Natural killer cell (primary cell): ENCODE data around the gene MICA. TPM values are rescaled to one million over a fixed set of nuclear protein-coding genes. Genes with fewer than 3 reads are reported as not detected.

ENCODE experiments used
- ATAC-seq, 3 donors: fragments of 150-1000 bp in 2 of 3; fragments of 200-7000 bp in 1 of 3; cut with Tn5 transposase; 1 replicate in 1 of 3; 2 replicates in 2 of 3; pipeline ENCODE4 v1.10.0; 2021; ENCODE audit warnings: mild to moderate bottlenecking in 2 of 3, moderate library complexity in 2 of 3
- DNase-seq, 2 donors: peaks; one replicate each; pipeline versions ENCODE4 v3.0.0 to v3.0.0-alpha.2; 2013 to 2021; ENCODE audit warnings: mixed read lengths in 1 of 2
- H3K27ac ChIP-seq: one replicate; pipeline ENCODE4 v1.5.1; 2013; ENCODE audit warnings: mild to moderate bottlenecking, low read length
- H3K27me3 ChIP-seq: one replicate; pipeline ENCODE4 v1.6.1; 2013; ENCODE audit warnings: low read length; ENCODE audit not compliant: control insufficient read depth, insufficient read depth
- H3K36me3 ChIP-seq: one replicate; pipeline ENCODE4 v1.6.1; 2013; ENCODE audit warnings: low read length; ENCODE audit not compliant: control insufficient read depth, insufficient read depth
- H3K4me1 ChIP-seq: one replicate; pipeline ENCODE4 v1.6.1; 2013; ENCODE audit warnings: low read length; ENCODE audit not compliant: control insufficient read depth, insufficient read depth
- H3K4me3 ChIP-seq: one replicate; pipeline ENCODE4 v1.5.1; 2013; ENCODE audit warnings: low read length
- H3K9me3 ChIP-seq: one replicate; pipeline ENCODE4 v1.6.1; 2013; ENCODE audit warnings: low read length; ENCODE audit not compliant: control insufficient read depth, insufficient read depth
- H3K27ac Mint-ChIP-seq, 2 donors: one replicate each; pipeline ENCODE4 v1.8.0; 2022; ENCODE audit warnings: mild to moderate bottlenecking in 2 of 2, mixed read lengths in 2 of 2, moderate library complexity in 1 of 2
- H3K27me3 Mint-ChIP-seq, 2 donors: one replicate each; pipeline ENCODE4 v1.8.0; 2022; ENCODE audit warnings: low read depth in 2 of 2, mixed read lengths in 2 of 2
- H3K36me3 Mint-ChIP-seq: one replicate; pipeline ENCODE4 v1.8.0; 2022; ENCODE audit warnings: mixed read lengths
- H3K4me1 Mint-ChIP-seq, 2 donors: one replicate each; pipeline ENCODE4 v1.8.0; 2022; ENCODE audit warnings: mixed read lengths in 2 of 2
- H3K4me3 Mint-ChIP-seq: one replicate; pipeline ENCODE4 v1.8.0; 2022; ENCODE audit warnings: mild to moderate bottlenecking, moderate library complexity, mixed read lengths
- H3K9me3 Mint-ChIP-seq, 2 donors: one replicate each; pipeline ENCODE4 v1.8.0; 2022; ENCODE audit warnings: mixed read lengths in 2 of 2
- WGBS: methylation state at CpG from one replicate; pipeline ENCODE4 v1.1.7; 2013; ENCODE audit warnings: missing lambda C conversion rate; ENCODE audit not compliant: insufficient coverage; 5-methylcytosine and 5-hydroxymethylcytosine counted together
- intact Hi-C: fragments of 100-400 bp; cut with micrococcal nuclease; formaldehyde crosslinking; loops from one replicate; pipeline ENCODE4 v1.14.2; 2022
- total RNA-seq, 4 donors: library from RNA; stranded (reverse); fragments of 120-200 nt in 1 of 4; gene quantifications; one replicate each; pipeline versions ENCODE4 v1.2.3 to v1.2.4, GENCODE V29; 2013 to 2022
- TF ChIP-seq, protein P1 (sequence below): fragments of 200-600 bp; IDR thresholded peaks from one replicate; pipeline ENCODE4 v1.8.0; 2022; ENCODE audit warnings: antibody characterized with exemption

The MICA gene
- total RNA-seq, 3 donors from 2014 or later (not counting 1 experiment from before 2014, with no cell fraction given), result 9.3 to 19.7 (median 11.4) TPM

- TF ChIP-seq, protein P1, sequence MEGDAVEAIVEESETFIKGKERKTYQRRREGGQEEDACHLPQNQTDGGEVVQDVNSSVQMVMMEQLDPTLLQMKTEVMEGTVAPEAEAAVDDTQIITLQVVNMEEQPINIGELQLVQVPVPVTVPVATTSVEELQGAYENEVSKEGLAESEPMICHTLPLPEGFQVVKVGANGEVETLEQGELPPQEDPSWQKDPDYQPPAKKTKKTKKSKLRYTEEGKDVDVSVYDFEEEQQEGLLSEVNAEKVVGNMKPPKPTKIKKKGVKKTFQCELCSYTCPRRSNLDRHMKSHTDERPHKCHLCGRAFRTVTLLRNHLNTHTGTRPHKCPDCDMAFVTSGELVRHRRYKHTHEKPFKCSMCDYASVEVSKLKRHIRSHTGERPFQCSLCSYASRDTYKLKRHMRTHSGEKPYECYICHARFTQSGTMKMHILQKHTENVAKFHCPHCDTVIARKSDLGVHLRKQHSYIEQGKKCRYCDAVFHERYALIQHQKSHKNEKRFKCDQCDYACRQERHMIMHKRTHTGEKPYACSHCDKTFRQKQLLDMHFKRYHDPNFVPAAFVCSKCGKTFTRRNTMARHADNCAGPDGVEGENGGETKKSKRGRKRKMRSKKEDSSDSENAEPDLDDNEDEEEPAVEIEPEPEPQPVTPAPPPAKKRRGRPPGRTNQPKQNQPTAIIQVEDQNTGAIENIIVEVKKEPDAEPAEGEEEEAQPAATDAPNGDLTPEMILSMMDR, result no peak
- peaks cover 3 to 21% of the 10 kb centered on the region in 2 donors for H3K27me3 Mint-ChIP-seq
- H3K4me1 ChIP-seq, result no peaks in the 10 kb centered on the region
- H3K9me3 Mint-ChIP-seq, result no peaks in the 10 kb centered on the region
- H3K27ac ChIP-seq, result no peak overlapping the region
- H3K36me3 Mint-ChIP-seq, result no peaks in the 10 kb centered on the region
- H3K27me3 ChIP-seq, result peaks cover 2% of the 10 kb centered on the region
- WGBS, result 92% methylated on average over 4 of the region's 5 CpGs
- intact Hi-C loops, result no loop called here
- H3K4me3 Mint-ChIP-seq, result no peak overlapping the region
- no peaks in the 10 kb centered on the region for H3K9me3 ChIP-seq
- no peak overlapping the region for H3K27ac Mint-ChIP-seq
- H3K4me1 Mint-ChIP-seq, result no peaks in the 10 kb centered on the region
- H3K36me3 ChIP-seq, result no peaks in the 10 kb centered on the region
- ATAC-seq, result no peak
- DNase-seq, result no peak
- no peak overlapping the region for H3K4me3 ChIP-seq
Measured at GRCh38 chr6:31383149-31383548, 20.2 kb upstream of the MICA start.

- Mint-ChIP-seq H3K4me3 (no peak overlapping the region), H3K27ac (no peak overlapping the region), H3K4me1 (no peaks in the 10 kb centered on the region), H3K36me3 (no peaks in the 10 kb centered on the region), H3K27me3 (peaks cover under 1 to 6% of the 10 kb centered on the region in 2 donors), H3K9me3 (no peaks in the 10 kb centered on the region)
- DNase-seq (no peak), ATAC-seq (no peak)
- intact Hi-C loops, result no loop called here
- no peaks in the 10 kb centered on the region for H3K36me3 ChIP-seq
- no peaks in the 10 kb centered on the region for H3K4me1 ChIP-seq
- no peaks in the 10 kb centered on the region for H3K27me3 ChIP-seq
- H3K4me3 ChIP-seq, result no peak overlapping the region
- TF ChIP-seq, protein P1, result no peak
- WGBS, result 78% methylated on average over 3 of the region's 3 CpGs
- no peak overlapping the region for H3K27ac ChIP-seq
- H3K9me3 ChIP-seq, result no peaks in the 10 kb centered on the region
Measured at GRCh38 chr6:31385041-31385440, 18.4 kb upstream of the MICA start.

- no peaks in the 10 kb centered on the region for H3K9me3 Mint-ChIP-seq
- intact Hi-C loops, result no loop called here
- 88% methylated on average over 2 of the region's 3 CpGs for whole genome bisulfite sequencing
- no peak overlapping the region for H3K27ac ChIP-seq
- H3K36me3 ChIP-seq, result no peaks in the 10 kb centered on the region
- H3K4me3 Mint-ChIP-seq, result no peak overlapping the region
- DNase-seq, result no peak
- H3K4me1 Mint-ChIP-seq, result no peaks in the 10 kb centered on the region
- no peaks in the 10 kb centered on the region for H3K36me3 Mint-ChIP-seq
- no peak for ATAC-seq
- no peaks in the 10 kb centered on the region for H3K27me3 Mint-ChIP-seq
- no peak overlapping the region for H3K4me3 ChIP-seq
- H3K27me3 ChIP-seq, result no peaks in the 10 kb centered on the region
- TF ChIP-seq, protein P1, result no peak
- H3K9me3 ChIP-seq, result no peaks in the 10 kb centered on the region
- no peak overlapping the region for H3K27ac Mint-ChIP-seq
- no peaks in the 10 kb centered on the region for H3K4me1 ChIP-seq
Measured at GRCh38 chr6:31386099-31386498, 17.3 kb upstream of the MICA start.

DNA sequence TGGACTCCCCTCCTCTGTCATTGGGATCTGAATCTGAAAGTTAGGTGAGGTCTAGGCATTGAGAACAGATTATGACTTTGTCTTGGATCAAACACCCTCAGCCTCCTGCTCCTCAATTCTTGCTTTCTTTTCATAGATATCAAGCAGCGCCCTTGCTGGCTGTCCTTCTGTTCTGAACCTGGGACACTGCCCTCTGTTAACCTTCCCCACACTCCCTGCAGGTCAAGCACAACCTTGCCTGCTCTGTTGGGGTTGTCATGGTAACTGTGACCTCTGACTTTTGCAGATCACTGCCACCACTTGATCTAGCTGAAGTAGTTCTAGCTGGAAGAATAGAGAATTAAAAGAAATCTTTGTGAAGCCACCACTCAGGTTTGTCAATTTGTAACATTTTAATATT lies 16.4 kb upstream of the MICA start:
- Mint-ChIP-seq H3K9me3 (no peaks in the 10 kb centered on the region), H3K36me3 (no peaks in the 10 kb centered on the region), H3K4me3 (no peak overlapping the region), H3K27ac (no peak overlapping the region), H3K27me3 (no peaks in the 10 kb centered on the region), H3K4me1 (no peaks in the 10 kb centered on the region)
- no peak overlapping the region for H3K27ac ChIP-seq
- H3K27me3 ChIP-seq, result no peaks in the 10 kb centered on the region
- intact Hi-C loops, result no loop called here
- TF ChIP-seq, protein P1, result no peak
- H3K4me1 ChIP-seq, result no peaks in the 10 kb centered on the region
- ATAC-seq, result no peak
- H3K9me3 ChIP-seq, result no peaks in the 10 kb centered on the region
- H3K36me3 ChIP-seq, result no peaks in the 10 kb centered on the region
- no peak overlapping the region for H3K4me3 ChIP-seq
- 81% methylated on average over 1 of the region's 1 CpG for WGBS
- no peak for DNase-seq
